MM.1S (cell line): ENCODE data around the gene TPD52L1.

Source experiments
- DNase-seq: peaks from one replicate; pipeline ENCODE4 v3.0.0-alpha.2; 2015
- H2AFZ ChIP-seq: fragments of 300-600 bp; sonication (generic); 2 replicates; pipeline ENCODE4 v1.6.0; 2016; ENCODE audit warnings: antibody characterized with exemption, low read length
- H3F3A ChIP-seq: fragments of 300-600 bp; sonication (generic); 2 replicates; pipeline ENCODE4 v1.6.1; 2016; ENCODE audit warnings: mild to moderate bottlenecking, antibody characterized with exemption, low read length, moderate library complexity, mixed read lengths; ENCODE audit not compliant: insufficient read depth
- H3K27ac ChIP-seq: fragments of 300-600 bp; sonication (generic); 2 replicates; pipeline ENCODE4 v1.5.1; 2016; ENCODE audit warnings: mild to moderate bottlenecking, low read length
- H3K27me3 ChIP-seq: fragments of 300-600 bp; sonication (generic); replicated peaks from 2 replicates; pipeline ENCODE4 v1.6.0; 2016; ENCODE audit warnings: low read length; ENCODE audit not compliant: insufficient read depth
- H3K36me3 ChIP-seq: fragments of 300-600 bp; sonication (generic); replicated peaks from 2 replicates; pipeline ENCODE4 v1.6.1; 2016; ENCODE audit warnings: mild to moderate bottlenecking, low read length, mixed read lengths; ENCODE audit not compliant: insufficient read depth
- H3K4me1 ChIP-seq: fragments of 300-600 bp; sonication (generic); 2 replicates; pipeline ENCODE4 v1.6.1; 2016; ENCODE audit warnings: low read length, mixed read lengths
- H3K4me2 ChIP-seq: fragments of 300-600 bp; sonication (generic); 2 replicates; pipeline ENCODE4 v1.6.0; 2016; ENCODE audit warnings: low read depth, low read length
- H3K4me3 ChIP-seq: fragments of 300-600 bp; sonication (generic); 2 replicates; pipeline ENCODE4 v1.5.1; 2016; ENCODE audit warnings: low read length, mixed read lengths
- H3K79me2 ChIP-seq: fragments of 300-600 bp; sonication (generic); 2 replicates; pipeline ENCODE4 v1.6.1; 2016; ENCODE audit warnings: mixed run types, low read length, mixed read lengths
- H3K9ac ChIP-seq: fragments of 300-600 bp; sonication (generic); 2 replicates; pipeline ENCODE4 v1.6.1; 2016; ENCODE audit warnings: low read length, mixed read lengths
- H3K9me2 ChIP-seq: fragments of 300-600 bp; sonication (generic); replicated peaks from 2 replicates; pipeline ENCODE4 v1.6.1; 2016; ENCODE audit warnings: mild to moderate bottlenecking, low read length, mixed read lengths; ENCODE audit not compliant: insufficient read depth
- H3K9me3 ChIP-seq: fragments of 300-600 bp; sonication (generic); replicated peaks from 2 replicates; pipeline ENCODE4 v1.6.1; 2016; ENCODE audit warnings: mild to moderate bottlenecking, low read length, mixed read lengths; ENCODE audit not compliant: insufficient read depth
- H4K20me1 ChIP-seq: fragments of 300-600 bp; sonication (generic); 2 replicates; pipeline ENCODE4 v1.6.1; 2016; ENCODE audit warnings: mild to moderate bottlenecking, low read length, moderate library complexity, mixed read lengths; ENCODE audit not compliant: insufficient read depth
- CTCF ChIP-seq: fragments of 300-600 bp; sonication (generic); IDR thresholded peaks from 2 replicates; pipeline ENCODE4 v1.5.1; 2016; ENCODE audit warnings: antibody characterized with exemption, low read length, mixed read lengths
- EZH2 ChIP-seq: fragments of 300-600 bp; sonication (generic); optimal IDR thresholded peaks from 2 replicates; pipeline ENCODE3; 2017; ENCODE audit warnings: low read depth, mild to moderate bottlenecking, antibody characterized with exemption, low read length, mixed read lengths
- EZH2phosphoT487 ChIP-seq: fragments of 300-600 bp; sonication (generic); IDR thresholded peaks from 2 replicates; pipeline ENCODE4 v1.6.1; 2018; ENCODE audit warnings: antibody characterized with exemption, low read length

The TPD52L1 gene

GRCh38 chr6:125136378-125136777 lies 17.2 kb upstream of the TPD52L1 start:
- Histone ChIP-seq H3F3A (no peaks in the 10 kb centered on the region), H3K27me3 (no peaks in the 10 kb centered on the region), H2AFZ (no peak overlapping the region), H3K4me2 (no peak overlapping the region), H3K27ac (no peak overlapping the region), H3K79me2 (no peaks in the 10 kb centered on the region), H3K36me3 (no peaks in the 10 kb centered on the region), H4K20me1 (no peaks in the 10 kb centered on the region), H3K4me1 (no peaks in the 10 kb centered on the region), H3K9ac (no peak overlapping the region), H3K9me2 (no peaks in the 10 kb centered on the region), H3K9me3 (no peaks in the 10 kb centered on the region), H3K4me3 (no peak overlapping the region)
- no peak for TF ChIP-seq EZH2
- TF ChIP-seq EZH2phosphoT487, result no peak
- no peak for TF ChIP-seq CTCF
- no peak for DNase-seq

- DNase-seq, result no peak
- H3F3A ChIP-seq, result no peaks in the 10 kb centered on the region
- H2AFZ ChIP-seq, result no peak overlapping the region
- H3K4me2 ChIP-seq, result no peak overlapping the region
- no peak overlapping the region for H3K27ac ChIP-seq
- H3K4me3 ChIP-seq, result no peak overlapping the region
- H4K20me1 ChIP-seq, result no peaks in the 10 kb centered on the region
- no peak overlapping the region for H3K9ac ChIP-seq
- no peaks in the 10 kb centered on the region for H3K9me2 ChIP-seq
- no peaks in the 10 kb centered on the region for H3K36me3 ChIP-seq
- TF ChIP-seq CTCF, result no peak
- TF ChIP-seq EZH2, result no peak
- TF ChIP-seq EZH2phosphoT487, result no peak
- H3K9me3 ChIP-seq, result no peaks in the 10 kb centered on the region
- H3K4me1 ChIP-seq, result no peaks in the 10 kb centered on the region
- H3K27me3 ChIP-seq, result no peaks in the 10 kb centered on the region
- H3K79me2 ChIP-seq, result no peaks in the 10 kb centered on the region
Measured at GRCh38 chr6:125138083-125138482, 15.5 kb upstream of the TPD52L1 start.

DNA sequence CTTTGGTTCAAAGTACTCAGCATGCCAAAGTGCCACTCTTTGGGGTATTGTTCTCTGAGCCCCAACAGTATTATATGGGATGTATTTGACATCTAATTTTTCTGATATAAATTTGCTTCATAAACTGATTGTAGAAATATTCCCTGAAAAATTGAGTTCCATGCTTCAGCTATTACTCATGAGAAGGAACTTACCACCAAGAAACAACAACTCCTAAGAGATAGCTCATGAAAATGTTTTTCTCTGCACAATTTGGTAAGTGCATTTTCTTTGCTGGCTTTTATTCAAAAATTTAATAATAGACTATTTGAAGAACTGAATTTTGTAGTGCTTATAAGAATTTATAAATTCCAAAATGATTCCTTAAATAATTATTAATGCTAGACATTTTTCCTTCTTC lies 12.8 kb upstream of the TPD52L1 start:
- Histone ChIP-seq H3K79me2 (no peaks in the 10 kb centered on the region), H3K9me3 (no peaks in the 10 kb centered on the region), H2AFZ (no peak overlapping the region), H3K9ac (no peak overlapping the region), H3K27ac (no peak overlapping the region), H3K4me1 (no peaks in the 10 kb centered on the region), H3K36me3 (no peaks in the 10 kb centered on the region), H3F3A (no peaks in the 10 kb centered on the region), H4K20me1 (no peaks in the 10 kb centered on the region), H3K9me2 (no peaks in the 10 kb centered on the region), H3K4me2 (no peak overlapping the region), H3K4me3 (no peak overlapping the region), H3K27me3 (no peaks in the 10 kb centered on the region)
- TF ChIP-seq EZH2phosphoT487 (no peak), CTCF (no peak), EZH2 (no peak)
- DNase-seq, result no peak
